HEK293T (cell line): Measurements from ENCODE around the gene MRPL10.

Experiments
- ARNT ChIP-seq: fragments of 450-650 bp; IDR thresholded peaks from 2 replicates; pipeline ENCODE4 v1.6.1; 2017; ENCODE audit warnings: mild to moderate bottlenecking
- BHLHE40 ChIP-seq: fragments of 450-650 bp; IDR thresholded peaks from 2 replicates; pipeline ENCODE4 v1.6.1; 2016; ENCODE audit warnings: mild to moderate bottlenecking, moderate library complexity, borderline replicate concordance
- TARDBP ChIP-seq: fragments of 450-650 bp; IDR thresholded peaks from 2 replicates; pipeline ENCODE4 v1.6.1; 2016
- ZNF384 ChIP-seq: fragments of 450-650 bp; IDR thresholded peaks from 2 replicates; pipeline ENCODE4 v1.6.1; 2016

DNA sequence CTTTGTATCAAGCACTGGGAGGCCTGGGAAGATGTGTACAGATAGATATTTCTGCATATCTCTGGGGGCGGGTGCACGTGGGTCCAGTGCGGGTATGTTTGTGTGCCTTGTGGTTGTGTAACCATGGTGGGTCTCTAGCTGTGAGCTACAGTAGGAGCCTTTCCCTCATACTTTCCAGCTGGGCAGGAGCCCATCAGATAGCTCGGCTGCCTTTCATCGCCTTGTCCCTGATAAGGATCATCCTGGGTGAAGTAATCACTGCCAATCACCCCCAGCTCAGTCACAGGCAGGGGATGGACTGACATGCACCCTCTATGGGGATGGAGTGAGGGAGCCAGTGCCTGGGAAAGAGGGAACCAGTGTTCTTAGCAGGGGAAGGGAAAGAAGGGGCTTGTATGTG is 12.9 kb upstream of the MRPL10 start:
- TF ChIP-seq ZNF384 = no peak
- no peak for TF ChIP-seq TARDBP
- TF ChIP-seq BHLHE40 = no peak
- no peak for TF ChIP-seq ARNT
